Measurements from ENCODE around the gene GCNT3. TPM values are rescaled to one million over a fixed set of nuclear protein-coding genes. Genes with fewer than 3 reads are reported as not detected.

Gene GCNT3
- total RNA-seq, 1 donor from 2014 or later = 1.1 TPM

- H3K4me1 ChIP-seq = no peaks in the 10 kb centered on the region
- intact Hi-C loops (cut with DNase I) = no loop called here
- H3K27ac ChIP-seq = no peak overlapping the region
- H3K9me3 ChIP-seq = no peaks in the 10 kb centered on the region
- H3K36me3 ChIP-seq = no peaks in the 10 kb centered on the region
- no peaks in the 10 kb centered on the region for H3K27me3 ChIP-seq
- ATAC-seq = no peak
- H3K4me3 ChIP-seq = no peak overlapping the region
- no peak for DNase-seq
- TF ChIP-seq CTCF (IDR thresholded peaks at IDR 0.05) = no peak
Observed at GRCh38 chr15:59605994-59606393, 5.6 kb upstream of the GCNT3 start.

GRCh38 chr15:59609730-59610712, 1.6 kb upstream of the GCNT3 start:
- Histone ChIP-seq H3K9me3 (no peaks in the 10 kb centered on the region), H3K36me3 (no peaks in the 10 kb centered on the region), H3K4me3 (no peak overlapping the region), H3K27me3 (no peaks in the 10 kb centered on the region), H3K27ac (no peak overlapping the region), H3K4me1 (no peaks in the 10 kb centered on the region)
- TF ChIP-seq CTCF (IDR thresholded peaks at IDR 0.05) = no peak
- ATAC-seq (no peak), DNase-seq (no peak)
- intact Hi-C loops (cut with DNase I) = no loop called here

GRCh38 chr15:59614153-59614552, 2.6 kb downstream of the GCNT3 start:
- intact Hi-C loops (cut with DNase I) = no loop called here
- Histone ChIP-seq H3K9me3 (no peaks in the 10 kb centered on the region), H3K36me3 (no peaks in the 10 kb centered on the region), H3K4me3 (no peak overlapping the region), H3K4me1 (no peaks in the 10 kb centered on the region), H3K27me3 (no peaks in the 10 kb centered on the region), H3K27ac (no peak overlapping the region)
- ATAC-seq (no peak), DNase-seq (no peak)
- TF ChIP-seq CTCF (IDR thresholded peaks at IDR 0.05) = no peak

GRCh38 chr15:59615661-59616060, 4.1 kb downstream of the GCNT3 start:
- no peaks in the 10 kb centered on the region for H3K9me3 ChIP-seq
- TF ChIP-seq CTCF (IDR thresholded peaks at IDR 0.05) = no peak
- no peak for DNase-seq
- H3K36me3 ChIP-seq = no peaks in the 10 kb centered on the region
- ATAC-seq = no peak
- intact Hi-C loops (cut with DNase I) = no loop called here
- no peak overlapping the region for H3K27ac ChIP-seq
- H3K4me3 ChIP-seq = no peak overlapping the region
- H3K27me3 ChIP-seq = no peaks in the 10 kb centered on the region
- H3K4me1 ChIP-seq = no peaks in the 10 kb centered on the region

- Histone ChIP-seq H3K4me3 (no peak overlapping the region), H3K4me1 (no peaks in the 10 kb centered on the region), H3K27me3 (no peaks in the 10 kb centered on the region), H3K36me3 (no peaks in the 10 kb centered on the region), H3K9me3 (no peaks in the 10 kb centered on the region), H3K27ac (no peak overlapping the region)
- ATAC-seq (no peak), DNase-seq (no peak)
- intact Hi-C loops (cut with DNase I) = no loop called here
- no peak for TF ChIP-seq CTCF (IDR thresholded peaks at IDR 0.05)
Observed at GRCh38 chr15:59616379-59616778, 4.8 kb downstream of the GCNT3 start.
